K562 (cell line): ENCODE data around the gene KIZ. TPM values are rescaled to one million over a fixed set of nuclear protein-coding genes. Genes with fewer than 3 reads are reported as not detected.

Experiments
- ATAC-seq: fragments of 200-7000 bp; cut with Tn5 transposase; 3 replicates; pipeline ENCODE4 v1.9.1; 2020; ENCODE audit warnings: moderate library complexity
- BruUV-seq: library from RNA; stranded (reverse); fragments of 400-500 nt; replicated peaks from 2 replicates; lab custom pipeline; 2021; lab: Mats Ljungman, UMichigan
- CTCF ChIA-PET: fragments of 300-600 bp; formaldehyde crosslinking; extraction: SDS; loops from one replicate; lab custom pipeline; 2021; ENCODE audit warnings: low intra/inter-chr PET ratio; lab: Yijun Ruan, JAX
- POLR2A ChIA-PET: fragments of 300-600, 350-650 bp; sonication (Branson Sonifier 250); formaldehyde crosslinking; extraction: SDS; loops from one replicate; lab custom pipeline; 2021; ENCODE audit warnings: antibody characterized with exemption, inconsistent platforms; lab: Yijun Ruan, JAX
- DNase-seq, 4 experiments: peaks; one replicate each; pipeline versions ENCODE4 v3.0.0 to v3.0.0-alpha.2; 2011 to 2018; ENCODE audit warnings: low spot score in 3 of 4, mixed read lengths in 3 of 4; ENCODE audit errors: extremely low read depth in 1 of 4
- FAIRE-seq: peaks from 2 replicates; lab custom pipeline; 2011; peaks lifted over from hg19 to GRCh38; lab: Jason Lieb, UNC
- H2AFZ ChIP-seq: 2 replicates; pipeline ENCODE4 v1.6.0; 2011; ENCODE audit warnings: low read depth, low read length, control low read depth, inconsistent platforms
- H3K27ac ChIP-seq: fragments of 200-600 bp; 3 replicates; pipeline ENCODE4 v1.8.0; 2011; ENCODE audit warnings: low read depth, mild to moderate bottlenecking, control low read depth, inconsistent platforms, low read length, moderate library complexity, mixed read lengths; ENCODE audit errors: extremely low read depth
- H3K27me3 ChIP-seq, 2 experiments: fragments of 300-600 bp in 1 of 2; 2 replicates in 1 of 2; 3 replicates in 1 of 2; pipeline versions ENCODE4 v1.6.0 to v1.8.0; 2011; ENCODE audit warnings: inconsistent platforms in 2 of 2, low read length in 2 of 2, mild to moderate bottlenecking in 1 of 2, mixed read lengths in 1 of 2, moderate library complexity in 1 of 2; ENCODE audit not compliant: control insufficient read depth in 2 of 2, insufficient read depth in 2 of 2
- H3K36me3 ChIP-seq: fragments of 300-600 bp; 3 replicates; pipeline ENCODE4 v1.8.0; 2011; ENCODE audit warnings: mild to moderate bottlenecking, low read length, inconsistent platforms; ENCODE audit not compliant: control insufficient read depth, insufficient read depth
- H3K4me1 ChIP-seq, 2 experiments: fragments of 200-600 bp in 1 of 2; replicated peaks in 1 of 2; 2 replicates in 1 of 2; 3 replicates in 1 of 2; pipeline versions ENCODE4 v1.5.1 to v1.8.0; 2011; ENCODE audit warnings: inconsistent platforms in 2 of 2, low read length in 2 of 2, mild to moderate bottlenecking in 1 of 2, mixed read lengths in 1 of 2, moderate library complexity in 1 of 2; ENCODE audit not compliant: control insufficient read depth in 2 of 2, insufficient read depth in 2 of 2
- H3K4me2 ChIP-seq: 2 replicates; pipeline ENCODE4 v1.6.1; 2011; ENCODE audit warnings: low read length, control low read depth, inconsistent platforms, mixed read lengths; ENCODE audit not compliant: insufficient read depth
- H3K4me3 ChIP-seq: fragments of 200-600 bp; sonication (generic), shearing (Covaris generic); 2 replicates; pipeline ENCODE4 v1.5.1; 2016; ENCODE audit warnings: control low read depth, inconsistent platforms
- H3K79me2 ChIP-seq: fragments of 200-600 bp; 3 replicates; pipeline ENCODE4 v1.8.0; 2011; ENCODE audit warnings: low read length, inconsistent platforms; ENCODE audit not compliant: control insufficient read depth, insufficient read depth
- H3K9ac ChIP-seq, 2 experiments: 2 replicates each; pipeline versions ENCODE4 v1.6.0 to v1.6.1; 2011; ENCODE audit warnings: low read depth in 2 of 2, low read length in 2 of 2, control low read depth in 1 of 2, inconsistent platforms in 1 of 2, mild to moderate bottlenecking in 1 of 2, mixed read lengths in 1 of 2; ENCODE audit not compliant: insufficient read depth in 1 of 2
- H3K9me1 ChIP-seq: one replicate; pipeline ENCODE4 v1.6.0; 2011; ENCODE audit warnings: inconsistent platforms, mild to moderate bottlenecking, low read length, moderate library complexity; ENCODE audit not compliant: control insufficient read depth, insufficient read depth
- H3K9me3 ChIP-seq: replicated peaks from 2 replicates; pipeline ENCODE4 v1.5.1; 2011; ENCODE audit warnings: low read depth, low read length, inconsistent platforms; ENCODE audit not compliant: control insufficient read depth, insufficient read depth
- H4K20me1 ChIP-seq: replicated peaks from 2 replicates; pipeline ENCODE4 v1.6.1; 2011; ENCODE audit warnings: low read length, inconsistent platforms, mixed read lengths; ENCODE audit not compliant: control insufficient read depth, insufficient read depth
- ARID1B ChIP-seq: fragments of 450-650 bp; IDR thresholded peaks from 2 replicates; pipeline ENCODE4 v1.6.1; 2016; ENCODE audit warnings: antibody characterized with exemption, mild to moderate bottlenecking, inconsistent platforms
- BACH1 ChIP-seq: fragments of 200-800 bp; sonication (Bioruptor generic); IDR thresholded peaks from 2 replicates; pipeline ENCODE4 v1.6.1; 2016; ENCODE audit warnings: missing genetic modification characterization, missing compliant biosample characterization
- DDX20 ChIP-seq: fragments of 450-650 bp; IDR thresholded peaks from 2 replicates; pipeline ENCODE4 v1.6.1; 2016; ENCODE audit warnings: missing genetic modification characterization, low read depth, mild to moderate bottlenecking, missing compliant biosample characterization, moderate library complexity
- ELK3 ChIP-seq: fragments of 450-650 bp; formaldehyde crosslinking; IDR thresholded peaks from 2 replicates; pipeline ENCODE4 v1.4.0; 2020; ENCODE audit warnings: mild to moderate bottlenecking
- HNRNPUL1 ChIP-seq: fragments of 200-400 bp; formaldehyde crosslinking; IDR thresholded peaks from 2 replicates; pipeline ENCODE4 v1.6.1; 2017; ENCODE audit warnings: low read length
- KLF13 ChIP-seq: fragments of 450-650 bp; IDR thresholded peaks from 2 replicates; pipeline ENCODE4 v1.6.1; 2016; ENCODE audit warnings: missing genetic modification characterization, low read depth, mild to moderate bottlenecking, missing compliant biosample characterization, moderate library complexity, borderline replicate concordance
- NCOA4 ChIP-seq: fragments of 450-650 bp; IDR thresholded peaks from 2 replicates; pipeline ENCODE4 v1.6.1; 2018; ENCODE audit warnings: mild to moderate bottlenecking; ENCODE audit not compliant: partially characterized antibody
- SMARCE1 ChIP-seq: fragments of 450-650 bp; IDR thresholded peaks from 2 replicates; pipeline ENCODE4 v1.7.1; 2016; ENCODE audit warnings: mild to moderate bottlenecking
- TAL1 ChIP-seq: fragments of 450-650 bp; IDR thresholded peaks from 2 replicates; pipeline ENCODE4 v1.6.1; 2016; ENCODE audit warnings: mild to moderate bottlenecking
- ZBTB40 ChIP-seq, 2 experiments: fragments of 450-650 bp in 1 of 2; sonication (generic) in 1 of 2; formaldehyde crosslinking in 1 of 2; IDR thresholded peaks; 2 replicates each; pipeline versions ENCODE4 v1.7.1 to v1.9.0; 2016 to 2022; ENCODE audit warnings: inconsistent platforms in 1 of 2, mild to moderate bottlenecking in 1 of 2, missing genetic modification reagents in 1 of 2
- ZNF140 ChIP-seq: fragments of 250-450 bp; sonication (Bioruptor Pico); IDR thresholded peaks from 2 replicates; pipeline ENCODE4 v1.8.0; 2021; ENCODE audit warnings: moderate library complexity, mild to moderate bottlenecking, inconsistent platforms
- ZNF165 ChIP-seq: fragments of 250-450 bp; sonication (Bioruptor Pico); IDR thresholded peaks from 2 replicates; pipeline ENCODE4 v1.4.0; 2020; ENCODE audit warnings: borderline replicate concordance
- ZNF253 ChIP-seq: fragments of 250-450 bp; sonication (Bioruptor Pico); conservative IDR thresholded peaks from 2 replicates; pipeline ENCODE4 v1.6.1; 2021; ENCODE audit warnings: mild to moderate bottlenecking
- ZNF507 ChIP-seq: conservative IDR thresholded peaks from 2 replicates; pipeline ENCODE4 v1.6.1; 2017; ENCODE audit warnings: missing genetic modification characterization, missing compliant biosample characterization
- ZNF717 ChIP-seq: fragments of 250-450 bp; sonication (Bioruptor Pico); IDR thresholded peaks from 2 replicates; pipeline ENCODE4 v1.5.0; 2021
- WGBS: fragments of 100-300 bp; shearing (Covaris generic); methylation state at CpG from one replicate; pipeline ENCODE4 v1.1.6; 2016; ENCODE audit warnings: low coverage, mixed read lengths; ENCODE audit not compliant: insufficient coverage; ENCODE audit errors: missing lambda C conversion rate; 5-methylcytosine and 5-hydroxymethylcytosine counted together
- in situ Hi-C: fragments of 300-500 bp; cut with MboI; formaldehyde crosslinking; loops from 4 replicates; pipeline ENCODE4 v1.15.0; 2018; ENCODE audit warnings: inconsistent platforms, mixed read lengths
- intact Hi-C: fragments of 100-400 bp; cut with micrococcal nuclease; formaldehyde crosslinking; loops from 2 replicates; pipeline ENCODE4 v1.14.2; 2022
- polyA plus RNA-seq, 8 experiments: library from polyadenylated mRNA; depleted of rRNA in 4 of 8; stranded (reverse) in 5 of 8; unstranded in 3 of 8; fragments of >200 nt; fragmentation: Nextera tagmentation in 2 of 8; fragmentation: Illumina TruSeq in 1 of 8; extraction: Ambion mirVana in 2 of 8; extraction: Trizol in 1 of 8; gene quantifications; 2 replicates each; pipeline versions ENCODE4 v1.2.1 to v1.2.3, GENCODE V29; 2011 to 2014; ENCODE audit warnings: inconsistent platforms in 1 of 8, missing spikeins in 1 of 8
- total RNA-seq, 7 experiments: library from RNA; depleted of rRNA in 6 of 7; stranded (reverse); fragments of >200 nt in 6 of 7; fragmentation: Illumina TruSeq in 2 of 7; extraction: Trizol in 2 of 7; gene quantifications; 2 replicates each; pipeline versions ENCODE4 v1.2.1 to v1.2.3, GENCODE V29; 2011 to 2021; ENCODE audit warnings: low replicate concordance in 1 of 7

Gene KIZ
- total and polyA plus RNA-seq, 9 of the 15 experiments (the other 6 are each of a cell fraction or from before 2014, with no cell fraction given): 4.9 to 21.1 (median 13.5) TPM

DNA sequence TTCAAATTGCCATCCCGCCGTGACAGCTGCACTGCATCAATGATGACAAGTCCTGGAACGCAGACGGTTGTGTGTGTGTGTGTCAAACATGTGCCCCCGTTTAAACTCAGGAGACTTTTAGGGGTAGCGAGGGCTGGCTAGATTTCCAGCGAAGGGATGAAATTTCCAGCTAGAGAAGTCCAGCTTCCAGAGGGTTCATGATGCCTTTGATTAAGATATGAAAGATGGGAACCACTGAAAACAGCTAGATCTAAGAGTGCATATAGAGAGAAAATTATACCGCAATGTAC is 644 bp downstream of the KIZ start:
- Histone ChIP-seq H3K9ac (peak overlapping the region; percentile 75 to 92; a peak in 3 of 4 replicates), H3K27ac (peak overlapping the region; percentile 72), H3K9me3 (no peaks in the 10 kb centered on the region), H3K4me1 (peaks cover 5 to 19% of the 10 kb centered on the region in 2 experiments; a peak in 3 of 5 replicates), H3K9me1 (no peaks in the 10 kb centered on the region), H3K36me3 (no peaks in the 10 kb centered on the region), H3K4me2 (peak overlapping the region; percentile 96), H3K27me3 (no peaks in the 10 kb centered on the region), H4K20me1 (no peaks in the 10 kb centered on the region), H3K4me3 (peak overlapping the region; percentile 91), H2AFZ (peak overlapping the region; percentile 79), H3K79me2 (peaks cover 18% of the 10 kb centered on the region)
- TSS peak; percentile 56 for BruUV-seq
- in situ Hi-C loops: no loop called here
- POLR2A ChIA-PET: interaction anchor here (0.6 to 1.5 kb wide), 4 partner anchors 8 to 176 kb away, joined by 3 to 5 read pairs (median 3); no protein-coding TSS in a partner anchor
- 0% methylated on average over 6 of the region's 8 CpGs for WGBS
- no peak for DNase-seq
- CTCF ChIA-PET: no interaction called here
- intact Hi-C loops: loop anchor here (10.0 kb wide), 1 partner anchor 262 kb away; no protein-coding TSS in a partner anchor
- FAIRE-seq: peak; percentile 23
- peak; percentile 12 for ATAC-seq
- no peak for TF ChIP-seq TAL1
- TF ChIP-seq ZNF165: no peak
- no peak for TF ChIP-seq ARID1B
- TF ChIP-seq NCOA4: no peak
- no peak for TF ChIP-seq ZNF507 (tag)
- TF ChIP-seq KLF13: no peak
- no peak for TF ChIP-seq ZBTB40 (IDR thresholded peaks at IDR 0.05)
- TF ChIP-seq ZBTB40 (CRISPR knock-in tag; IDR thresholded peaks at IDR 0.05): no peak
- TF ChIP-seq ZNF140 (CRISPR knock-in tag): no peak
- TF ChIP-seq ZNF253 (CRISPR knock-in tag): no peak
- no peak for TF ChIP-seq BACH1 (tag)
- TF ChIP-seq ELK3 (CRISPR knock-in tag): no peak
- no peak for TF ChIP-seq HNRNPUL1
- no peak for TF ChIP-seq SMARCE1
- no peak for TF ChIP-seq ZNF717 (CRISPR knock-in tag)
- TF ChIP-seq DDX20: no peak
